Right atrium auricular region (tissue), 2 donors: Measurements from ENCODE around the gene VASH2. TPM values are rescaled to one million over a fixed set of nuclear protein-coding genes. Genes with fewer than 3 reads are reported as not detected.
"Not testable (repeated sequence)": the region's sequence is repeated elsewhere in the genome, so short reads cannot be mapped to it uniquely, and the experiment has no call there.

ENCODE experiments used
- DNase-seq: peaks from one replicate; pipeline ENCODE4 v3.0.0-alpha.2; 2019; ENCODE audit warnings: low spot score
- H3K27ac ChIP-seq, 2 donors: fragments of 200-600 bp; sonication (generic); 1 replicate in 1 of 2; 2 replicates in 1 of 2; pipeline ENCODE4 v1.5.1; 2016 to 2019
- H3K27me3 ChIP-seq, 2 donors: fragments of 200-600 bp; sonication (generic); one replicate each; pipeline versions ENCODE4 v1.5.1 to v1.6.0; 2017 to 2019
- H3K36me3 ChIP-seq: fragments of 200-600 bp; sonication (generic); one replicate; pipeline ENCODE4 v1.5.1; 2016
- H3K4me1 ChIP-seq, 2 donors: fragments of 200-600 bp; sonication (generic); one replicate each; pipeline versions ENCODE4 v1.5.1 to v1.6.0; 2017 to 2019
- H3K4me3 ChIP-seq, 2 donors: fragments of 200-600 bp; sonication (generic); 1 replicate in 1 of 2; 2 replicates in 1 of 2; pipeline ENCODE4 v1.5.1; 2017 to 2019; ENCODE audit warnings: mild to moderate bottlenecking in 1 of 2, moderate library complexity in 1 of 2
- H3K9me3 ChIP-seq, 2 donors: fragments of 200-600 bp; sonication (generic); one replicate each; pipeline ENCODE4 v1.5.1; 2019
- total RNA-seq, 2 donors: library from RNA; depleted of rRNA; stranded (reverse); fragments of >200 nt; gene quantifications; one replicate each; pipeline ENCODE4 v1.1.0, GENCODE V29; 2016
- TF ChIP-seq, protein P1 (sequence below), 2 donors: fragments of 200-600 bp; sonication (generic); IDR thresholded peaks; one replicate each; pipeline ENCODE4 v1.5.1; 2019; ENCODE audit warnings: antibody characterized with exemption in 2 of 2

Gene VASH2
- under 1 TPM; 0.47 to 0.82 TPM for total RNA-seq

DNA sequence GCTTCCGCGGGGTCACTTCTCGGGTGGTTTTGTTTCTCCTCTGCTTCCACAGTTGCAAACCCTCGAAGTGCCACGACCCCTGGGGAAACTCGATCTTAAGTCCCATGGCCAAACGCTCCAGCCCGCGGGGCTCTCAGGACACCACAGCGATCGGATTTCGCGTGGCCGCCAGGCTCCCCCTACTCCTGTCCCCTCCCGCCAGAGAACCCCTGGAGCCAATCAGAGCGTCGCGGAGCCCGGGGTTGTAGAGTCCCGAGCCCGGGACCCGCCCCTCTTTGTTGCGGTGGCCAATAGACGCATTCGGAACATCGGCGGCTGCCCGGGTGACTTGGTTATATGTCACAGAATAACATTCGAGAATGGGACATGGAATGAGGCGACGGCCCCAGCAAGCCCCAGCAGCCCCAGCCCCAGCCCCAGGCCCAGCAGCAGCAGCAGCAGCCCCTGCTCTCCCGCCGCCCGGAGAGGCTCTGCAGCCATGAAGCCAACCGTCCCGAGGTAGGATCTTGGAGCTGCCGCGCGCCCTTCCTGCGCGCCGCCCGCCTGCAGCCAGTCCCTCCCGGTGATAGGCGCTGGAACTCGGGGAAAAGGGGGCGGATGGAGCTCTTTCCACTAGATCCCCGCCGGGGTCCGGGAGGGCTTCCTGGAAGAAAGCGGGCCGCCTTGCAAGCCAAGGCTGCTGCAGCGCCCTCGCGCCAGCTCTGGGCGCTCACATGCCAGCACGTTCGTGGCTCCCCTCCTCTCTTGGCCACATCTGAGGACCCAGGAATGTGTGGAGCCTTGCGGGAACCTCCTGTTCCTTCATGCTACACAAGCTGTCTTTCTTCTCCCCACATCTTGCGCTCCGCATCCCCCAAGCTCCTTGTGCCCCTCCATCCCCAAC lies at the start of gene VASH2:
Gene VASH2, plus strand, starts transcription at position 299 of the 883 bp plus-strand sequence. CDS start 1,002 bp downstream, outside the sequence.
- Histone ChIP-seq H3K27ac (peak within 1 kb of the TSS in 1 of 2 donors; percentile 15), H3K36me3 (no peaks in the 10 kb centered on the region), H3K4me1 (peaks cover 0 to 15% of the 10 kb centered on the region in 2 donors), H3K9me3 (no peaks in the 10 kb centered on the region), H3K27me3 (no peaks in the 10 kb centered on the region), H3K4me3 (peak within 1 kb of the TSS; percentile 51 to 55)
- DNase-seq: peak; percentile 89
- TF ChIP-seq, protein P1, sequence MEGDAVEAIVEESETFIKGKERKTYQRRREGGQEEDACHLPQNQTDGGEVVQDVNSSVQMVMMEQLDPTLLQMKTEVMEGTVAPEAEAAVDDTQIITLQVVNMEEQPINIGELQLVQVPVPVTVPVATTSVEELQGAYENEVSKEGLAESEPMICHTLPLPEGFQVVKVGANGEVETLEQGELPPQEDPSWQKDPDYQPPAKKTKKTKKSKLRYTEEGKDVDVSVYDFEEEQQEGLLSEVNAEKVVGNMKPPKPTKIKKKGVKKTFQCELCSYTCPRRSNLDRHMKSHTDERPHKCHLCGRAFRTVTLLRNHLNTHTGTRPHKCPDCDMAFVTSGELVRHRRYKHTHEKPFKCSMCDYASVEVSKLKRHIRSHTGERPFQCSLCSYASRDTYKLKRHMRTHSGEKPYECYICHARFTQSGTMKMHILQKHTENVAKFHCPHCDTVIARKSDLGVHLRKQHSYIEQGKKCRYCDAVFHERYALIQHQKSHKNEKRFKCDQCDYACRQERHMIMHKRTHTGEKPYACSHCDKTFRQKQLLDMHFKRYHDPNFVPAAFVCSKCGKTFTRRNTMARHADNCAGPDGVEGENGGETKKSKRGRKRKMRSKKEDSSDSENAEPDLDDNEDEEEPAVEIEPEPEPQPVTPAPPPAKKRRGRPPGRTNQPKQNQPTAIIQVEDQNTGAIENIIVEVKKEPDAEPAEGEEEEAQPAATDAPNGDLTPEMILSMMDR (IDR thresholded peaks at IDR 0.05): no peak

GRCh38 chr1:212901290-212901689 lies 49.1 kb upstream of the VASH2 start:
- Histone ChIP-seq H3K4me3 (no peak overlapping the region), H3K27ac (no peak overlapping the region), H3K27me3 (no peaks in the 10 kb centered on the region), H3K9me3 (peaks cover 0 to 33% of the 10 kb centered on the region in 2 donors), H3K36me3 (peaks cover 8% of the 10 kb centered on the region), H3K4me1 (no peaks in the 10 kb centered on the region)
- TF ChIP-seq, protein P1 (IDR thresholded peaks at IDR 0.05): no peak
- no peak for DNase-seq

DNA sequence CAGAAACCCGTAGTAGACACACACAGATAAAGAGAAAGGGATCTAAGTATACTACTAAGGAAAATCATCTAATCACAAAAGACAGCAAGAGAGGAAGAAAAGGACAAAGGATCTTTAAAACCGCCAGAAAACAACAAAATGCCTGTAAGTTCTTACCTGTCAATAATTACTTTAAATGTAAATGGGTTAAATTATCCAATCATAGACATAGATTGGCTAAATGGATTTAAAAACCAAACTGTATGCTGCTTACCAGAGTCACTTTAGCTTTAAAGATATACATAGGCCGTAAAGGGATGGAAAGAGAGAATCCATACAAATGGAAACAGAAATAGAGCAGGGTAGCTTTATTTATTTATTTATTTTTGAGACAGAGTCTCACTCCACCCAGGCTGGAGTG lies 48.3 kb upstream of the VASH2 start:
- peaks cover 0 to 33% of the 10 kb centered on the region in 2 donors for H3K9me3 ChIP-seq
- DNase-seq: no peak
- H3K4me1 ChIP-seq: no peaks in the 10 kb centered on the region
- TF ChIP-seq, protein P1 (IDR thresholded peaks at IDR 0.05): no peak
- no peak overlapping the region for H3K4me3 ChIP-seq
- peaks cover 8% of the 10 kb centered on the region for H3K36me3 ChIP-seq
- no peaks in the 10 kb centered on the region for H3K27me3 ChIP-seq
- H3K27ac ChIP-seq: no peak overlapping the region

GRCh38 chr1:212903664-212904063 lies 46.7 kb upstream of the VASH2 start:
- no peak for DNase-seq
- H3K27me3 ChIP-seq: no peaks in the 10 kb centered on the region
- H3K4me3 ChIP-seq: no peak overlapping the region
- H3K9me3 ChIP-seq: peaks cover 0 to 33% of the 10 kb centered on the region in 2 donors
- H3K36me3 ChIP-seq: peaks cover 8% of the 10 kb centered on the region
- TF ChIP-seq, protein P1 (IDR thresholded peaks at IDR 0.05): no peak
- H3K4me1 ChIP-seq: no peaks in the 10 kb centered on the region
- no peak overlapping the region for H3K27ac ChIP-seq

DNA sequence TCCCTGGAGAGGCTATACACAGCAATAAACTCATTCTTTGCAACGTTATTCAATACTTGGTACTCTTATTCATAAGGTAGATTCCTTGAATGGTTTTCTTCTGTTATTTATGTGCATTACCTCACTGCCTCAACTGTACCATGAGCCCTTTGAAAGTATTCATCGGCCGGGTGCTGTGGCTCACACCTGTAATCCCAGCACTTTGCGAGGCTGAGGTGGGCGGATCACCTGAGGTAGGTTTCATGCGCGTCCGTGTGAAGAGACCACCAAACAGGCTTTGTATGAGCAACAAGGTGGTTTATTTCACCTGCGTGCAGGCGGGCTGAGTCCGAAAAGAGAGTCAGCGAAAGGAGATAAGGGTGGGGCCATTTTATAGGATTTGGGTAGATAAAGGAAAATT lies 42.3 kb upstream of the VASH2 start:
- H3K4me1 ChIP-seq, DNase-seq, H3K9me3 ChIP-seq, H3K27me3 ChIP-seq, H3K36me3 ChIP-seq, H3K27ac ChIP-seq, H3K4me3 ChIP-seq: not testable (repeated sequence)

- Histone ChIP-seq H3K4me3 (no peak overlapping the region), H3K36me3 (no peaks in the 10 kb centered on the region), H3K4me1 (no peaks in the 10 kb centered on the region), H3K27me3 (no peaks in the 10 kb centered on the region), H3K9me3 (no peaks in the 10 kb centered on the region), H3K27ac (no peak overlapping the region)
- DNase-seq: no peak
- TF ChIP-seq, protein P1 (IDR thresholded peaks at IDR 0.05): no peak
Measured at GRCh38 chr1:212908971-212909370, 41.4 kb upstream of the VASH2 start.
